Epithelial cell of proximal tubule (primary cell): ENCODE data around the gene PNCK. TPM values are rescaled to one million over a fixed set of nuclear protein-coding genes. Genes with fewer than 3 reads are reported as not detected.

ENCODE experiments used
- DNase-seq: peaks from one replicate; pipeline ENCODE4 v3.0.0-alpha.2; 2011; ENCODE audit warnings: low read depth
- H3K4me3 ChIP-seq: 2 replicates; pipeline ENCODE4 v1.5.1; 2011; ENCODE audit warnings: low read depth, mild to moderate bottlenecking, low read length
- total RNA-seq: library from RNA; depleted of rRNA; stranded (reverse); fragments of >200 nt; gene quantifications from 2 replicates; pipeline ENCODE4 v1.2.3, GENCODE V29; 2015
- TF ChIP-seq, protein P1 (sequence below): conservative IDR thresholded peaks from 2 replicates; pipeline ENCODE4 v1.5.1; 2012; ENCODE audit warnings: low read depth, mild to moderate bottlenecking, low read length

Gene PNCK
- total RNA-seq, 1 donor from 2014 or later: 0.86 TPM

DNA sequence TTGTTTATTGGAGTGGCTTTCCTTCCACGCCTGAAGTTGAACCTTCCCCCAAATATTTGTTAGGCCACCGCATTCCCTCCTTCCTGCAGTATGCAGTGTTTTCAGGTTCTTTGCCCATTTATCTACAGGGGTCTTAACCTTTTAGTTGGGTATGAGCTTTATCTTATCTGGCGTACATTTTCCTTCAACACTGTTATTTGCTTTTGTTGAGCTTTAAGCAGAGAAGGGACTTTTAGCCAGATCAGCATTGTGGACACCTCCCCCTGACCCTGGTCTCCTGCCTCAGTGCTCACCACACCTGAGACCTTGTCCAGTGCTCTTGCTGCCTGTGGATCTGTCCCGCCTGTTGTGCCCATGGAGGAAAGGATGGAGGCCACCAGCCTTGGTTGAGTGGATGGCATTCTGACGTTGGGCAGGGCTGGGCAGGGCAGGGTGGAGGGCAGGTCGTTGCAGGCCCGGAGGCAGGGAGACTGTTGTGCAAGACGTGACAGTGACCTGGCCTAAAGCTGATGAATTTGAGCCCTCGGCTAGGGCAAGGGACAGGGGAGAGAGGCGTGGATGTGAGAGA lies 27.6 kb downstream of the PNCK start:
- TF ChIP-seq, protein P1, sequence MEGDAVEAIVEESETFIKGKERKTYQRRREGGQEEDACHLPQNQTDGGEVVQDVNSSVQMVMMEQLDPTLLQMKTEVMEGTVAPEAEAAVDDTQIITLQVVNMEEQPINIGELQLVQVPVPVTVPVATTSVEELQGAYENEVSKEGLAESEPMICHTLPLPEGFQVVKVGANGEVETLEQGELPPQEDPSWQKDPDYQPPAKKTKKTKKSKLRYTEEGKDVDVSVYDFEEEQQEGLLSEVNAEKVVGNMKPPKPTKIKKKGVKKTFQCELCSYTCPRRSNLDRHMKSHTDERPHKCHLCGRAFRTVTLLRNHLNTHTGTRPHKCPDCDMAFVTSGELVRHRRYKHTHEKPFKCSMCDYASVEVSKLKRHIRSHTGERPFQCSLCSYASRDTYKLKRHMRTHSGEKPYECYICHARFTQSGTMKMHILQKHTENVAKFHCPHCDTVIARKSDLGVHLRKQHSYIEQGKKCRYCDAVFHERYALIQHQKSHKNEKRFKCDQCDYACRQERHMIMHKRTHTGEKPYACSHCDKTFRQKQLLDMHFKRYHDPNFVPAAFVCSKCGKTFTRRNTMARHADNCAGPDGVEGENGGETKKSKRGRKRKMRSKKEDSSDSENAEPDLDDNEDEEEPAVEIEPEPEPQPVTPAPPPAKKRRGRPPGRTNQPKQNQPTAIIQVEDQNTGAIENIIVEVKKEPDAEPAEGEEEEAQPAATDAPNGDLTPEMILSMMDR: no peak
- DNase-seq: no peak
- H3K4me3 ChIP-seq: no peak overlapping the region

DNA sequence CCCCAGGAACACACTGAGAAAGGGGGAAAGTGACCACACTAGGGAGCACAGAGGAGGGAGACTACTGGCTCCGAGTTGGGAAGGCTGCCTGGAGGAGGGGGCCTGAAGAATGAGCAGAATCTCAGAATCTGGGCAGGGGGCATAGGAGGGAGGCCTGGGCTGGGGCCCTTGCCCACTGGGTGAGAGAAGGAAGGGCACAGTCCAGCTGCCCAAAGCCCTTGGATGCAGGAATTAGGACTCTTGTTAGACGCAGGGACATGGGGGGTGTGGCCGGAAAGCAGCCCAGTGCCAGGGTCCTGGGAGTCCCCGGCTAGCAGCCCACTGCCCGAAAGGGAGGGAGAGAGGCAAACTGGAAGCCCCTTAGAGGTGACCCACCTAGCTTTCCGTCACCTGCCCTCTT lies 28.5 kb downstream of the PNCK start:
- no peak for DNase-seq
- TF ChIP-seq, protein P1: no peak

DNA sequence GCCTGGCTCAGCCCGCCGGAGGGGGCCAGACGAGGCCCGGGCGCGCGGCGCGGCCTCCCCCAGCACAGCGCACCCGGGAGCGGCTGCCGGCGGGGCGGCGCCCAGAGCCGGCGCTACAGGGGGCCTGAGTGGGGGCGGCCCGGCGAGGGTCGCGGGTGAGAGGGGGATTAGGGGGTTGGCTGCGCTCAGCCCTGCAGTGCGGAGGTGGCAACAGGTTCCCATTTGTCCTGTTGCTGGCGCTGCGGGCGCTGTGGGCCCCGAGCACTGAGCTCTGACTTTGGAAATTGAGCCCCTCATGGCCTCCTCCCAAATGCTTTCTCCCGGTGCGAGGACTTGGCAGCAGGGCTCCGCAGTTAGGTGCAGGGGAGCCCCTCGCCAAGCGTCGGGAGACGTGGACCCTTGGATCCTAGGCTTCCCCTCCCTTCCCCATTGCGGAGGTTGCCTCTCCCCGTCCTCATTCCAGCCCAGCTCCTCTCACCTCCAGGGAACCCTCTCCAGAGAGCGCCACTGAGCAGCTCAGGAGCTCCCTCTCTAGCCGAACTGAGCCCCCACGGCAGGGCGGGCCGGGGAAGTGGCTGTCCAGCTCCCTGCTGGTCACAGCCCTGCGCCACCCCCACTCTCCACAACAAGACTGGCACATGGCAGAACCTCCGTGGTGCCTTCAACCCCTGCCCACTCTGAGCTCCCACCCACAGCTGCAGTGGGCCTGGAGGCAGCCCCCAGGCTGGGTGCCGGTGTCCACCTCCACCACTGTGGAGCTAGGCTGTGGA lies 29.1 kb downstream of the PNCK start:
- no peak for DNase-seq
- TF ChIP-seq, protein P1: no peak
- no peak overlapping the region for H3K4me3 ChIP-seq

More for the DNA sequence above, 28.5 kb downstream of the PNCK start:
- no peak overlapping the region for H3K4me3 ChIP-seq

DNA sequence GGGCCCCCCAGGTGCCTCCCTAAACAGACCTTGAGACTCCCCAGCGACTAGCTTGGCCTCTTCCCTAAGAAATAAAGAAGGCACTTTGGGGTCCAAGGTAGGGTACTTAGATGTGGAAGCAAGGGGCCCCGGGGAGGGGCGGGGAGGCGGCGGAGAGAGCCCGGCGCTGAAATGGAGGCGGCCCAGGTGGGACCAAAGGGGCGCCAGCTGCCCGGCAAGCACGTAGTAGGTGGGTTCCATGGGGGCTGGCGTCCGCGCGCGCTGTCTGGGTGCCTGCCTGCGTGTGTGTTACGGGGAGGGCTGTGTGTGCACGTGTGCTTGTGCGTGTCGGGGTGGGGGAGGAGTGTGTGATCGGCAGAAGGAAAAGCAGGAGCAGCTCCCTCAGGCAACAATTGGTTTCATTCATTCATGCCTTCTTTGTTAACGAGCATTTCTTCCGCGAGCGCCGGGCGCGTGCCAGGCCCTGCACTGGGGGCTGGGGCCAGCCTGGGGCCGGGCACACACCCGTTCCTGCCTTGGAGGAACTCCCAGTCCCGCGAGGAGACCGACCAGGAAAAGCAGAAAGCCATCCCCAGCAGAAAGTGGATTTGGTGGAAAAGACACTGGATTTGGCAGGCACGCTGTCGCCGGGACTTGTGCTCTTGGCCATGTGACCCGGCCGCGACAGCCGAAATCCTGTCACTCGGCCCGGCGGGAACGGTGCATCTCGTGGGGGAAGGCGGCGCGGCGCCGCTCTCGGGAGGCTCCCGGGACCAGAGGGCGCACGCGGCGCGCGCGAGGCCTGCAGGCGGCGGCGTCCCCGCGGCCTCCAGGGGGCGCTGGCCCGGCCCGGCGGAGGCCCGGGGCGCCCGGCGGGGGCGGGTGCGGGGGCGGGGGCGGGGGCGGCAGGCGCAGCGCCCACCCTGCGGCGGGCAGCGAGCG lies 29.9 kb downstream of the PNCK start:
- TF ChIP-seq, protein P1: no peak
- no peak for DNase-seq
- H3K4me3 ChIP-seq: peak overlapping the region; percentile 26

DNA sequence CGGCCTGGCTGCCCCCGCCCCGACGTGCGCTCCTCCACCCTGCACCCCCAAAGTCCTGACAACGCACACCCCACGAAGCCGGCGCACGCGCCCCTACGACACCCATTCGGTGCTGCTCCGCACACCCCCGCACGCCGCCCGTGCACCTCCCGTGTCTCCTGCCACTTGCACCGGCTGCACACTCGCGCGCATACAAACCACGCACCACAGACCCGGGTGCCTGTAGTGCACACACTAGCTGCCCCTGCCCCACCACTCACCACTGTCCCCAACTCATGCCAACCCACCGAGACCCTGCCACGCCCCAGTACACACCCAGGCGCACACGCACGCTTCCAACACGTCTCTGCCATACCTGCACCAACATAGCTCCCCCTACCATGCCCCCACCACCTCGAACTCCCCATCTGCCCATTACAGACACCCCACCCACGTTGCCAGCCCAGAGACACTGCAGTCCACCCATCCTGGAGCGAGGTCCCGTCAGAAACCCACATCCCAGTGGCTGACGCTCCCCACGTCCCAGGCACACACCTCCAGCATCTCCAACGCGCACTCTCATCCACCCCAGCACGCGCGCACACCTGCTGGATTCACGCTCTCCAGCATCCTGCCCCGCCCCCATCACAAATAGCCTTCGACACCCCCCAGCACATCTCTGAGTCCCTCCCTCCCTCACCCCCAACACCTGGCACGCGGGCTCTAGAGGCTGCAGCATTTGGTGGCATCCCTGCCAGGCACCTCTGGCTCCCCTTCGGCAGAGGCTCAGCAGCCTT lies 30.8 kb downstream of the PNCK start:
- H3K4me3 ChIP-seq: no peak overlapping the region
- no peak for DNase-seq
- TF ChIP-seq, protein P1: no peak

DNA sequence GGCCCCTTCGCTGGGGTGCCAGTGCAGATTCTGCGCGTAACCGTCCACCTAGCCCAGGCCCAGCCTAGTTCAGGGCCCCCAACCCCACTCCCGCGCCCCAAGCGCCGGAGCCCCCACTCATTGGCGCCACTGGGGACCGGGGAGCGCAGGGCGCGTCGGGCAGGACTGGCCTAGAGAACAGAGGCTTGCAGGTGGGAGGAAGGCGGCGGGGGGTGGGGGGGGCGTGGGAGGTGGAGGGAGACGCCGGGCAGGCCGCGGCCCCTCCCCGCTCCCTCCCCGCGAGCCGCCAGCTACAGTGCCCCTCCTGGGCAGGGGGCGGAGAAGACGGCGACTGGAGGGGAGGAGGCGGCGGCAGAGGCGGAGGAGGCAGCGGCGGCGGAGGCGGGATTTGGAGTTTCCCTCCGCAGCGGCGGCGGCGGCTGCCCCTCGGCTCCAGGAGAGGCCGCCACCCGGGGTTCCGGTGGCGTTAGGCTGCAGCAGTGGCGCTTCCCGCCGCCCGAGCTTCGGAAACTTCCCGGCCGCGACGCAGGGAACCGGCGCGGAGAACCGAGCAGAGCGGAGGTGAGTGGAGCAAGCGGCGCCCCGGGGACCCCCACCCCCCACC lies 31.5 kb downstream of the PNCK start:
- no peak overlapping the region for H3K4me3 ChIP-seq
- no peak for DNase-seq
- TF ChIP-seq, protein P1: no peak
